SK-N-SH treated with all-trans-retinoic acid at 6 μM for 48 hours (cell line): ENCODE measurements around the gene OLFML2B.

Source experiments
- ARNTL ChIP-seq: fragments of 450-650 bp; formaldehyde crosslinking; IDR thresholded peaks from 2 replicates; pipeline ENCODE4 v1.5.0; 2020; ENCODE audit warnings: low read depth, mild to moderate bottlenecking, moderate library complexity, borderline replicate concordance
- CREB5 ChIP-seq: fragments of 250-450 bp; sonication (Bioruptor Pico); IDR thresholded peaks from 2 replicates; pipeline ENCODE4 v1.5.1; 2020; ENCODE audit warnings: low read depth, mild to moderate bottlenecking, moderate library complexity
- CSDC2 ChIP-seq: fragments of 250-450 bp; sonication (Bioruptor Pico); IDR thresholded peaks from 2 replicates; pipeline ENCODE4 v1.5.0; 2020; ENCODE audit warnings: mild to moderate bottlenecking, moderate library complexity
- ISL1 ChIP-seq: fragments of 250-450 bp; sonication (Bioruptor Pico); IDR thresholded peaks from 2 replicates; pipeline ENCODE4 v2.1.2; 2022; ENCODE audit warnings: mild to moderate bottlenecking, moderate library complexity
- PATZ1 ChIP-seq: fragments of 250-450 bp; sonication (Bioruptor Pico); IDR thresholded peaks from 2 replicates; pipeline ENCODE4 v1.8.0; 2020; ENCODE audit warnings: mild to moderate bottlenecking, moderate library complexity, borderline replicate concordance
- RARB ChIP-seq: fragments of 250-450 bp; sonication (Bioruptor Pico); IDR thresholded peaks from 2 replicates; pipeline ENCODE4 v1.8.0; 2021; ENCODE audit warnings: mild to moderate bottlenecking, moderate library complexity
- TCF4 ChIP-seq: fragments of 250-450 bp; sonication (Bioruptor Pico); IDR thresholded peaks from 2 replicates; pipeline ENCODE4 v1.8.0; 2021; ENCODE audit warnings: mild to moderate bottlenecking, moderate library complexity, borderline replicate concordance
- ZFP3 ChIP-seq: fragments of 250-450 bp; sonication (Bioruptor Pico); IDR thresholded peaks from 2 replicates; pipeline ENCODE4 v1.5.0; 2020; ENCODE audit warnings: mild to moderate bottlenecking, moderate library complexity
- ZFP30 ChIP-seq: fragments of 450-650 bp; formaldehyde crosslinking; IDR thresholded peaks from 2 replicates; pipeline ENCODE4 v1.5.0; 2022; ENCODE audit warnings: mild to moderate bottlenecking, moderate library complexity
- ZNF8 ChIP-seq: fragments of 450-650 bp; formaldehyde crosslinking; IDR thresholded peaks from 2 replicates; pipeline ENCODE4 v1.5.0; 2020; ENCODE audit warnings: mild to moderate bottlenecking, moderate library complexity
- TF ChIP-seq, protein P1 (sequence below): fragments of 250-450 bp; sonication (Bioruptor Pico); IDR thresholded peaks from 2 replicates; pipeline ENCODE4 v1.8.0; 2021; ENCODE audit warnings: low read depth, mild to moderate bottlenecking, moderate library complexity, borderline replicate concordance

- TF ChIP-seq CREB5 (CRISPR knock-in tag) (no peak), ISL1 (CRISPR knock-in tag) (no peak), ARNTL (CRISPR knock-in tag) (no peak), PATZ1 (no peak), TCF4 (CRISPR knock-in tag) (no peak), ZFP30 (CRISPR knock-in tag) (no peak), ZFP3 (CRISPR knock-in tag) (no peak), CSDC2 (CRISPR knock-in tag) (no peak), ZNF8 (CRISPR knock-in tag) (no peak), RARB (no peak)
- TF ChIP-seq, protein P1, sequence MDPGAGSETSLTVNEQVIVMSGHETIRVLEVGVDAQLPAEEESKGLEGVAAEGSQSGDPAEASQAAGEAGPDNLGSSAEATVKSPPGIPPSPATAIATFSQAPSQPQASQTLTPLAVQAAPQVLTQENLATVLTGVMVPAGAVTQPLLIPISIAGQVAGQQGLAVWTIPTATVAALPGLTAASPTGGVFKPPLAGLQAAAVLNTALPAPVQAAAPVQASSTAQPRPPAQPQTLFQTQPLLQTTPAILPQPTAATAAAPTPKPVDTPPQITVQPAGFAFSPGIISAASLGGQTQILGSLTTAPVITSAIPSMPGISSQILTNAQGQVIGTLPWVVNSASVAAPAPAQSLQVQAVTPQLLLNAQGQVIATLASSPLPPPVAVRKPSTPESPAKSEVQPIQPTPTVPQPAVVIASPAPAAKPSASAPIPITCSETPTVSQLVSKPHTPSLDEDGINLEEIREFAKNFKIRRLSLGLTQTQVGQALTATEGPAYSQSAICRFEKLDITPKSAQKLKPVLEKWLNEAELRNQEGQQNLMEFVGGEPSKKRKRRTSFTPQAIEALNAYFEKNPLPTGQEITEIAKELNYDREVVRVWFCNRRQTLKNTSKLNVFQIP (CRISPR knock-in tag) = no peak
Measured at GRCh38 chr1:162040001-162040400, 16.3 kb upstream of the OLFML2B start.
